ENCODE measurements around the gene DPCD.

DNA sequence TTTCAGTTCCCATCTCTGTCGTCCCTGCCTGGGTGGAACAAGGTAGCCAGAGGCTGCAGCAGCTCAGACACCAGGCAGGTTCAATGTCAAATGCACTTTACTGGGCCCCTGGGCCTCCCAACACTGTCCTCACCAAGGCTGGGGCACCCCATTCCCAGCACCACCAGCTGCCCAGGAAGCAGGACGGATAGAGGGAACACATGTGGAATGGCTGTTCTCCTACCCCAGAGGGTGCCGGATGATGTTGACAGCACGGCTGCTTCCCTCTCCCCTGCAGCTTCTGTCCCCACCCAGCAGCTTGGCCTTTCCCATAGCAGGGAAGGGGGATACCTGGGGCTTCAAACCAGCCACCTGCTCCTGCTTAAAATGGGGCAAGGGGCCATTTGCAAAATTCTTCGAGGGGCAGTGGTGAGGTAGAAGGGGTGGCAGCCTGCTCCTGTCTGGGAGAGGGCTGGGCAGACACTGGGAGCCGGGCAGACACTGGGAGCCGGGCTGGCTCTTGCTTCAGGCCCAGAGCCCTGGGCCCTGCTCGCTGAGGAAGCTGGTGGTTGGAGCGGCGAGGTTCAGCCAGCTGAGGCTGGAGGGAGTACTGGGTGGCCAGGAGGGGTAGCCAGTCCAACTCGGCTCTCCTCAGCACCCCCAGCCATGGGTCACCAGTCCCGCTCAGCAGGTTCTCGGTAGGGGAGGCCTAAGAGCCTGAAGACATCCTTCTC is 9.2 kb upstream of the DPCD start:
- no peak for TF ChIP-seq POLR2A (IDR thresholded peaks at IDR 0.05)
- TF ChIP-seq, protein P1, sequence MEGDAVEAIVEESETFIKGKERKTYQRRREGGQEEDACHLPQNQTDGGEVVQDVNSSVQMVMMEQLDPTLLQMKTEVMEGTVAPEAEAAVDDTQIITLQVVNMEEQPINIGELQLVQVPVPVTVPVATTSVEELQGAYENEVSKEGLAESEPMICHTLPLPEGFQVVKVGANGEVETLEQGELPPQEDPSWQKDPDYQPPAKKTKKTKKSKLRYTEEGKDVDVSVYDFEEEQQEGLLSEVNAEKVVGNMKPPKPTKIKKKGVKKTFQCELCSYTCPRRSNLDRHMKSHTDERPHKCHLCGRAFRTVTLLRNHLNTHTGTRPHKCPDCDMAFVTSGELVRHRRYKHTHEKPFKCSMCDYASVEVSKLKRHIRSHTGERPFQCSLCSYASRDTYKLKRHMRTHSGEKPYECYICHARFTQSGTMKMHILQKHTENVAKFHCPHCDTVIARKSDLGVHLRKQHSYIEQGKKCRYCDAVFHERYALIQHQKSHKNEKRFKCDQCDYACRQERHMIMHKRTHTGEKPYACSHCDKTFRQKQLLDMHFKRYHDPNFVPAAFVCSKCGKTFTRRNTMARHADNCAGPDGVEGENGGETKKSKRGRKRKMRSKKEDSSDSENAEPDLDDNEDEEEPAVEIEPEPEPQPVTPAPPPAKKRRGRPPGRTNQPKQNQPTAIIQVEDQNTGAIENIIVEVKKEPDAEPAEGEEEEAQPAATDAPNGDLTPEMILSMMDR (IDR thresholded peaks at IDR 0.05 in 8 of 11, conservative IDR thresholded peaks at IDR 0.05 in 3 of 11), result no peak

All from spleen (tissue), 7 donors.